Stimulated activated CD4-positive, alpha-beta T cell treated with anti-CD3 and anti-CD28 coated beads, Interleukin-15, amount 100 ng/mL, for 24 hours (primary cell): ENCODE data around the gene STRN3.
"Not testable (repeated sequence)": the region's sequence is repeated elsewhere in the genome, so short reads cannot be mapped to it uniquely, and the experiment has no call there.

Source experiments
- DNase-seq: peaks from one replicate; pipeline ENCODE4 v3.0.0-alpha.2; 2020

STRN3 gene

GRCh38 chr14:30906752-30907658 lies 119.2 kb downstream of the STRN3 start:
- DNase-seq = no peak

- no peak for DNase-seq
Measured at GRCh38 chr14:30903285-30904124, 122.7 kb downstream of the STRN3 start.

DNA sequence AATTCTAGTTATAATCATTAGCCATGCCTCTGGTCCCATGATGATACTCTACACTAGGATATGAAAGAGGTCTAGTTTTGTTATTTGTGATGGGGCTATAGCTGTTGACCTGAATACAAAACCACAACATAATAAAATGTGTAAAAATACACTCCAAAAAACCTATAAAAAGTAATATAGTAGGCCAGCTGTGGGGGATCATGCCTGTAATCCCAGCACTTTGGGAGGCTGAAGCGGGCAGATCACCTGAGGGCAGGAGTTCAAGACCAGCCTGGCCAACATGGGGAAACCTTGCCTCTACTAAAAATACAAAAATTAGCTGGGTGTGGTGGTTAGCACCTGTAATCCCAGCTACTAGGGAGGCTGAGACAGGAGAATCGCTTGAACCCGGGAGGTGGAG lies 129.1 kb downstream of the STRN3 start:
- DNase-seq = not testable (repeated sequence)

GRCh38 chr14:30896435-30896834 lies 129.7 kb downstream of the STRN3 start:
- no peak for DNase-seq

GRCh38 chr14:30894923-30895515 lies 131.2 kb downstream of the STRN3 start:
- no peak for DNase-seq

- no peak for DNase-seq
Measured at GRCh38 chr14:30893819-30894218, 132.4 kb downstream of the STRN3 start.

GRCh38 chr14:30889244-30889594 lies 137.0 kb downstream of the STRN3 start:
- no peak for DNase-seq

DNA sequence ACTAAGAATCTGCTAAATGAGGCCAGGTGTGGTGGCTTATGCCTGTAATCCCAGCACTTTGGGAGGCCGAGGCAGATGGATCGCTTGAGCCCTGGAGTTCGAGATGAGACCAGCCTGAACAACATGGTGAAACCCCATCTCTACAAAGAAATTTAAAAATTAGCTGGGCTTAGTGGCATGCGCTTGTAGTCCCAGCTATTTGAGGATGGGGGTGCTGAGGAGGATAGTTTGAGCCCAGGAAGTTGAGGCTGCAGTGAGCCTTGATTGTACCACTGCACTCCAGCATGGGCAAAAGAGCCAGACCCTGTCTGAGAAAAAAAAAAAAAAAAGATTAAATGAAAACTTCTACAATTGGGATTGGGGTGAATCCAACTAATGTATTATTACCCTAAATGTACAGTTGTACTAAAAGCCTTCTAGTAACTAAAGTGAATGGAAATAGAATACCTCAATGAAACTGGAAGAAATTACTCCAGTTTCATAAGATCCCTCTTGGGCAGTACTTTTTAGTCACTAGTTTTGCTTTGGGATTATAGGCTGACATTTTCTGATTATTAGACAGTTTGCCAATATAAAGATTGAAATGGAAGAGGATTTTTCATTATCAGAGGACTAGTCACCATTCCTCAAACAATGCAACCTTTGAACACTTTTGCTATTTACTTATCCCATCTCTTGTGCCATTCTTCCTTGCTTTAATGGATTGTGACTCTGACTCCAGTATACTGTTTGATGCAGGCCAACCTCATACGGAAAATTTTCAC lies 137.5 kb downstream of the STRN3 start:
- DNase-seq = no peak

DNA sequence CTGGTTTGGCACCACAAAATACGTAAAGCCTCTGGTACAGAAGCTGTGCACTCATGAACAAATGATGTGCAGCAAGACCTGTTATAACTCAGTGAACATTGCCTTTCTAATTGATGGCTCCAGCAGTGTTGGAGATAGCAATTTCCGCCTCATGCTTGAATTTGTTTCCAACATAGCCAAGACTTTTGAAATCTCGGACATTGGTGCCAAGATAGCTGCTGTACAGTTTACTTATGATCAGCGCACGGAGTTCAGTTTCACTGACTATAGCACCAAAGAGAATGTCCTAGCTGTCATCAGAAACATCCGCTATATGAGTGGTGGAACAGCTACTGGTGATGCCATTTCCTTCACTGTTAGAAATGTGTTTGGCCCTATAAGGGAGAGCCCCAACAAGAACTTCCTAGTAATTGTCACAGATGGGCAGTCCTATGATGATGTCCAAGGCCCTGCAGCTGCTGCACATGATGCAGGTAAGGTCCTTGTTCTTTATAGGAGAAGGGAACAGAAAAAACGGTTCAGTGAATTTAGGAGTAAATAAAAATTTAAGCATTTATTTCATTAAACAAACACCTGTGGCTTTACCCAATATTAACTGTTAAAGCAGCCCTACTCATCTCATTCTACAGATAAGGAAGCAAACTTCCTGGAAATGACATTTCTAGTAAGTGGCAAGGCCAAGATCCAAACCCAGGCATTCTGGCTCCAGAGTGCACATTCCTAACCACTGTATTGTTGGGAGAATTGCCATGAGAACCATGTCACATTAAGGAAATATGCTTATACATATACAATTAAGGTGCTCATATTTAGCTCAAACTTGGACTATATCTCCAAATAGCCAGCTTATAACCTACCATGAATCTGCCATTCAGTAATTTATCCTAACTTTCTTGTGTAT lies 140.1 kb downstream of the STRN3 start:
- no peak for DNase-seq

DNA sequence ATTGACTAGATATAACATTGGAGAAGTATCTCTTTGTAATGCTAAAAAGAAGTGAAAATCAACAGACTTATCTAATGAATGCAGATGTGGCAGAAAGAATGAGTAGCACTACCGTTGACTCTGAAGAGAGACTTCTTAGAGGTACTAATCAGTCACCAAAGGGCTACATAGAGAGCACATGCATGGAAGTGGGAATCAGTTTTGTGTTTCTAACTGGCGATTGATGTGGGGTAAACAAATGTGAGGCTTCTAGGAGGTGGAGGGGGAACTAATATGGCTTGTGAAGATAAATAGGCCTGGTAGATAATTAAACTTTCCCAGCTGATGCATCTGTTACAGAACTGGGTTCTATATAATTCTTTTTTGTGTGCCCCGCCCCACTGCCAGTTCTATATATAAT lies 141.3 kb downstream of the STRN3 start:
- no peak for DNase-seq

GRCh38 chr14:30883508-30884294 lies 142.5 kb downstream of the STRN3 start:
- no peak for DNase-seq

- DNase-seq = no peak
Measured at GRCh38 chr14:30882431-30882830, 143.7 kb downstream of the STRN3 start.

GRCh38 chr14:30876692-30877091 lies 149.5 kb downstream of the STRN3 start:
- no peak for DNase-seq

GRCh38 chr14:30875788-30876053 lies 150.5 kb downstream of the STRN3 start:
- DNase-seq = no peak

GRCh38 chr14:30874999-30875787 lies 151.0 kb downstream of the STRN3 start:
- peak; percentile 35 for DNase-seq

DNA sequence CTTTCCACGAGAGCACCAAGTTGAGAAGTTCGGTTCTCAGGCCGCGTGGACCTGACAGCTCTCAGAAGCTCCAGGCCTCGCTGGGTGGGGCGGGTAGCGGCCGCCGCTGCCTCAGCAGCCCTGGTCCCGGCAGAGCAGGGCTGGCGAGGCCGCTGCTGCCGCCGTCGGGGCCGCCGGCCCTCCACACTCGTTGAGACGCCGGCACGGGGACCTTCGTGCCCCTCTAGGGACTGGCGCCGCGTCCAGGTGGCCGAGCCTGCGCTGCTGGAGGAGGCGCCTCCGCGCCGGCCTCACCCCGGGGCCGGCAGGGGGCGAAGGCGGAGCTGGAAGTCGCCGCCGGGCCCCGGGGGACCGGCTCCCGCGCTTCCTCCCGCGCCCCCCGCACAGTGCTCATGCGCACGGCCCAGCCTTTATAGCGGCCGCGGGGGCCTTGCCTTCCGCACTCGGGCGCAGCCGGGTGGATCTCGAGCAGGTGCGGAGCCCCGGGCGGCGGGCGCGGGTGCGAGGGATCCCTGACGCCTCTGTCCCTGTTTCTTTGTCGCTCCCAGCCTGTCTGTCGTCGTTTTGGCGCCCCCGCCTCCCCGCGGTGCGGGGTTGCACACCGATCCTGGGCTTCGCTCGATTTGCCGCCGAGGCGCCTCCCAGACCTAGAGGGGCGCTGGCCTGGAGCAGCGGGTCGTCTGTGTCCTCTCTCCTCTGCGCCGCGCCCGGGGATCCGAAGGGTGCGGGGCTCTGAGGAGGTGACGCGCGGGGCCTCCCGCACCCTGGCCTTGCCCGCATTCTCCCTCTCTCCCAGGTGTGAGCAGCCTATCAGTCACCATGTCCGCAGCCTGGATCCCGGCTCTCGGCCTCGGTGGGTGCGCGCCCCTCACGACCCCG lies 151.8 kb downstream of the STRN3 start, which contains the start of gene COCH:
Gene COCH (plus strand): TSS at position 440 of the 879 bp plus-strand sequence. CDS start 380 bp downstream, at position 820.
- peak; percentile 61 for DNase-seq

GRCh38 chr14:30873308-30874119 lies 152.7 kb downstream of the STRN3 start:
- no peak for DNase-seq

DNA sequence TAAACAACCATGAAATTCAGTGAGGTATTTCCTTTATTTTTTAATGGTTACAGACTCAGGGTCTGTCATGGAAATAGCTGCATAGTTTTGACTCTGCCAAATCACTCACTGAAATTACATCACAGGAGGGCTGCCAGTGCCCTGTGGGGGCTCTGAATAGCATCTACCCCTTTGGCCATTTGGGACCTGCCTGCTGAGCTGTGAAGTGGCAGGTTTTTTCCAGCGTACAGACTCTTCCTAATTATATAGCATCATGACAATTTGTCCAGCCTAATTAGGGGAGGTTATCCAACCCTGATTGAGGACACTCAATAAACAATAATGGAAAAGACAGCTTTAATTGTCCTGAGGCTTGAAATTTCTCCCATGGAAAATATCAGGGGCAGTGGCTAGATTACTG lies 153.6 kb downstream of the STRN3 start:
- DNase-seq = no peak
